ENCODE results near the gene MORN4.

- no peak for TF ChIP-seq POLR2A (IDR thresholded peaks at IDR 0.05; ENCODE audit: low read length)
- TF ChIP-seq GATA1 (IDR thresholded peaks at IDR 0.05; ENCODE audit: low read depth, low read length): no peak
Observed at GRCh38 chr10:97635577-97635976, 2.3 kb upstream of the MORN4 start.
